Renal pelvis (tissue), 4 donors: ENCODE data around the gene CMA1. TPM values are rescaled to one million over a fixed set of nuclear protein-coding genes. Genes with fewer than 3 reads are reported as not detected.
"Not testable (repeated sequence)": the region's sequence is repeated elsewhere in the genome, so short reads cannot be mapped to it uniquely, and the experiment has no call there.

Experiments
- DNase-seq: peaks from one replicate; pipeline ENCODE4 v3.0.0-alpha.2; 2013
- polyA plus RNA-seq, 3 donors: library from polyadenylated mRNA; unstranded; fragments of 120-200 nt; gene quantifications; one replicate each; pipeline ENCODE4 v1.2.1, GENCODE V29; 2013; ENCODE audit not compliant: insufficient read length in 3 of 3

Gene CMA1
- polyA plus RNA-seq, 3 donors, result 0.56 TPM; not detected in 2

DNA sequence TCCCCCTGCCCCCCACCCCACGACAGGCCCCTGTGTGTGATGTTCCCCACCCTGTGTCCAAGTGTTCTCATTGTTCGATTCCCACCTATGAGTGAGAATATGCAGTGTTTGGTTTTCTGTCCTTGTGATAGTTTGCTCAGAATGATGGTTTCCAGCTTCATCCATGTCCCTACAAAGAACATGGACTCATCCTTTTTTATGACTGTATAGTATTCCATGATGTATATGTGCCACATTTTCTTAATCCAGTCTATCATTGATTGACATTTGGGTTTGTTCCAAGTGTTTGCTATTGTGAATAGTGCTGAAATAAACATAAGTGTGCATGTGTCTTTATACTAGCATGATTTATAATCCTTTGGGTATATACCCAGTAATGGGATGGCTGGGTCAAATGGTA, 37.6 kb downstream of the CMA1 start:
- DNase-seq, result not testable (repeated sequence)

DNA sequence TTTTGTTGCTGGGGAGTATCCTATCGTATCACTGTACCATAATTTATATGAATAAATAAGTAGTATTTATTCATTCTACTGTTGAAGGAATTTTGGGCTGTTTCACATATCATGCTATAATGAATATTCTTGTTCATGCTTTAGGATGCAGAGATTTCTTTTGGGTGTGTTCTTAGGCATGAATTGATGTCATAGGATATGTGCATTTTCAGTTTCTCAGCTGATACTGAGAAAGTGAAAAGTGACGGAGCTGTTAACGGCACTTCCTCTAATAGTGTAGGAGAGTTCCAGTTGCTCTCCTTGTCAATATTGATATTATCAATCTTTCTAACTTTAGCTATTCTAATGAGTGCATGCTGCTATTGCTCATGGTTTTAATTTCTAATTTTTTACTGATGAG, 42.3 kb downstream of the CMA1 start:
- DNase-seq, result no peak

DNA sequence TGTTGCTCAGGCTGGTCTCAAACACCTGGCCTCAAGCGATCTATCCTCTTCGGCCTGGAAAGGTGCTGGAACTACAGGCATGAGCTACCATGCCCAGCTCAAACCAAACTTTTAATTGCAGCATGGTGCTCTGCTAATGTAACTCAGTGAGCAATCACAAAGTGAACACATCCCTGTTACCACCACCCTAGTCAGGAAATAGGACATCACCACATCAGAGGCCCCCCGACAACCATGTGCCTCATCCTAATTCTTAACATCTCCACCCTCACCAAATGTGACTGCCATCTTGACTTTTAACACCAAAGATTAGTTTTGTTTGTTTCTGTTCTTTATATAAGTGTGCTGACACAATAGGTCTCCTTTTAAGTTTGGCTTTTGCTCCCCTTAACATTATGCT, 42.7 kb downstream of the CMA1 start:
- no peak for DNase-seq

DNA sequence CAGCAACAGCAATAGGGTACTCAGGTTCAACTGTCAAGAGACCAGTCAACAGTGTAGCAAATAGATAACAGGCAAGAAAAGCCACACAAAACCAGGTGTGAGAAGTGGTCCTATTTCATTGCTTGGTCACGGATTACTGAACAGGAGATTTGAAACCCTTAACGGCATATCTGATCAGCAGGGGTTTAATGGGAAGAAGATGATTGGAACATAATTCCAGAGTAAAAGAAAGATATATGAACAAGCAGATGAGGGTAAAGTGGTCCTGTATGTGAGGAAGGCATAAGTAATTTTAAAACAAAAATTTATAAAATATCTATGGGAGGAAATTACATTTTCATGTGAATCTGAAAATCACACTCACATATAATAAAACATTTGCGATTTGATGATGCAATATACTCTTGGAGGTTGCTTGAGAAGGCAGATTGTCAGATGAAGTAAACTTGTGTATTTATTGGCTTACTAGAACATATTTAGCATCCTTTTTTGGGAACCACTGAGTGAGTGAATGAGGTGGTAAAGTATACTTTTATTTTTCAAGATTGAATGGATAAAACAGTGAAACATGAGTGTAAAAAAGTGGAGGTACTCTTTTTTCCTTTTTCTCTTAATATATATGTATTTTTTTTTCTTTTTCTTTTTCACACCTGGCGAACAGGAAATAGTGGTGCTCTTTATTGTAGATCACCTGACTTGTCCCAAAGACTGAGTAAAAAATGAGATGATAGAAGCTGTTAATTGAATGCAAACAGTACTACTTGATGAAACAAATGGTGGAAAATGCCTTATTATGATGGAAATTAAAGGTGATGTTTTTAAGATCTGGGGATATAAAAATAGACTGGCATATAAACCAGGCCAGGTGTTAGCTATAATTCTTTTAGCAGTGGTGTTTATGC, 43.9 kb downstream of the CMA1 start:
- DNase-seq, result no peak

DNA sequence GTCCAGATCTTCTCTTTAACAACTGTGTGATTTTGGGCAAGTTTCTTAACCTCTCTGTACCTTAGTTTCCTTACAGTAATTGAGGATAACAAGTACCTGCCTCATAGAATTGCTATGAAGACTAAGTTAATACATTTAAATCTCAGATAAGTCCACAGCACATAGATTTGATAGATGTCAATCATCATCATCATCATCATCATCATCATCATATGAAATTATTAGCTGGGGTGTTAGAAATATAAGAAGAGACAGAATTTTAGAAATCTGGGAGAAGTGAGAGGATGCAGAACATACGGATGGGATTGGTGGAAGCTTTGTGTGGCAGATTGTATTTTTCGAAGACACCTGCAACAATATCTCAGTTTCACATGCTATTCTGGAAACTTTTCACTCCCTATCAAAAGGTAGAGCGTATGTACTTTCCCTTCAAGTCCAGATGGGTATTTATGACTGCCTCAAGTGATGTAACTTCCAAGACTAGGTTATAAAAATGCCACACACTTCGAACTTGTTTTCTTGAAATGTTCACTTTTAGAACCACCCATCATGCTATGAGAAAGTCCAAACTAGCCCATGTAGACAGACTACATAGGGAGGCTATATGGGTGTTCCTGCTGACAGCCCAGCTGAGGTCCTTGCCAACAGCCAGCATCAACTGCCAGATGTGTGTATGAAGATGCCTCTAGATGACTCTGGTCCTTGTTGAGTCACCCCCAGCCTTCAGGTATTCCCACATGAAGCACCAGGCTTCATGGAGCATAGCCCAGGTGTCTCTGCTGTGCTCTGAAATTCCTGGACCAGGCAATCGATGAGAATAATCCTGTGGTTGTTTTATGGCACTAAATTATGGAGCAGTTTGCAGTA, 44.8 kb downstream of the CMA1 start:
- no peak for DNase-seq

DNA sequence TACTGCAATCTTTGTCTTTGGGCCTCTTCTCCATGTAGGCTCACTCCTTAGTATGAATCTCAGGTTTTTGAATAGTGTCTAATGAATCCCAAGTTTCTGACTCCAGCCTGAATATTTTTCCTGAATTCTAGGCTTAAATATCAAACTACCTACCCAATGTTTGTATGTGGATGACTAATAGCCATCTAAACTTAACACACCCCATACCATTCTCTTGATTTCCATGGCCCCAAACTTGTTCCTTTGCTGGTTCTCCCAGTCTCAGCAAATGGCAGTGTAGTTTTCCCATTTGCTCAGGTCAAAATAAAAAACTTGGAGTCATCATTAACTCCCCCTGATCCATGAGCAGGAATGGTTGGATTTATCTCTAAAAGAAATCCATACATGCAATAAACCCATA, 46.7 kb downstream of the CMA1 start:
- no peak for DNase-seq

DNA sequence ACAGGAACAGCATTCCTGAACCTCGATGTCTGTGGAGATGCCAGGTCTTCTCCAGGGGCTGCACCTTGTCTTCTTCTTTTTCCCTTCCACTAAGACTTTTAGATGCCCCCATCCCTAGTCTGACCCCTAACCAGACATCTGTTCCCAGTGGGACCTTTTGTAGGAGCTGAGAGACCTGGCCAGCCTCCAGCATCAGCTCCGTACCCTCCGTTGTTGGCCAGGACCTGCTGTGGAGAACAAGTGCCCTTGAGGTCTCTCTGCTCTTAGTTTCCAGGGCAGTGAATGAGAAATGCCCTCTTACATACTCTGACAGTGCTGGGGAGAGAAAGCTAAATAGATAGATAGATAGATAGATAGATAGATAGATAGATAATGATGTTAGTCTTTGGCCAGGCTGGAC, 48.7 kb downstream of the CMA1 start:
- DNase-seq, result no peak

DNA sequence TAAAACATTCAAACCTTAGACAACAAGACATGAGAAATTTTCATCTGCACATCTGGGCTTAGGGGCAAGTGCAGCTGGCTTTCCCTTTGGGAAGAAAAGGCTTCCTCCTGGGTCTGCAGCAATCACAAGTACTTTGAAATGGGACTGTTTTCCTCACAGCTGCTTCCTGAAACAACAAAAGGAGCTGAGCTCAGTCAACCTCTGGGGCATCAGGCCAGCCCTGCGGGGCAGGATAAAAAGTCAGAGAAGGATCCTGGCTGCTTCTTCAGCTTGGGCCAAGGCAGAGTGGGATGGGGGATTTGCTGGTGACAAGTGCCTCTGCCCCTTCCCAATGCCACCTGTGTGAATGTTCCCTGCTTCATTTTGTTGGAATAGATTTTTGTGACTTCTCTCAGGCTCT, 49.3 kb downstream of the CMA1 start:
- DNase-seq, result no peak

DNA sequence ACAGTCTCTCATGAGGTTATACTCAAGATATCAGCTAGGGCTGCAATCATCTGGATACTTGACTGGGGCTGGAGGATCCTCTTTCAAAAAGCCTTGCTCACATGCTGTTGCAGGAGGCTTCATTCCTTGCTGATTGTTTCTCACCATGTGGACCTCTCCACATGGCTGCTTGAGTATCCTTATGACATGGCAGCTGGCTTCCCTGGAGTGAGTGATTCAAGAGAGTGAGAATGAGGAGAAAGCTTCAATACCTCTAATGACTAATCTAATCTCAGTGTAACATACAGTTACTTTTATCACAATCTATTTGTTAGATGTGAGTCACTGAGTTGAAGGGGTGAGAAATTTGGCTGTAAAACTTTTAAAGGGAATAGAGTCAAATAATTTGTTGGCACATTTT, 51.1 kb downstream of the CMA1 start:
- no peak for DNase-seq

Other genes with a start within 250 kb of the CMA1 start
- gene TGM1, start 245.1 kb downstream of the CMA1 start, polyA plus RNA-seq, result 1 to 10 TPM; 1.5 to 4.2 (median 2.5) TPM
- 10 to 100 TPM; 24.2 to 25.5 (median 25.0) TPM for gene RABGGTA, start 236.7 kb downstream of the CMA1 start, polyA plus RNA-seq
- 10 to 100 TPM; 41.6 to 68.7 (median 43.4) TPM for gene DHRS1, start 208.5 kb downstream of the CMA1 start, polyA plus RNA-seq
- 10 to 100 TPM; 28.0 to 29.7 (median 28.7) TPM for gene NOP9, start 208.4 kb downstream of the CMA1 start, polyA plus RNA-seq
- gene CIDEB, start 200.3 kb downstream of the CMA1 start, polyA plus RNA-seq, result 10 to 100 TPM; 24.7 to 32.3 (median 28.3) TPM
- gene LTB4R2, start 198.1 kb downstream of the CMA1 start, polyA plus RNA-seq, result 1 to 10 TPM; 3.2 to 5.3 (median 4.4) TPM
- gene LTB4R, start 196.8 kb downstream of the CMA1 start, polyA plus RNA-seq, result 1 to 10 TPM; 5.0 to 7.2 (median 5.7) TPM
- 10 to 100 TPM; 19.3 to 22.6 (median 20.8) TPM for gene ADCY4, start 173.2 kb downstream of the CMA1 start, polyA plus RNA-seq
- 1 to 10 TPM; 3.3 to 4.1 (median 3.8) TPM for gene RIPK3, start 168.3 kb downstream of the CMA1 start, polyA plus RNA-seq
- 10 to 100 TPM; 60.1 to 84.6 (median 72.6) TPM for gene NFATC4, start 140.1 kb downstream of the CMA1 start, polyA plus RNA-seq
- gene NYNRIN, start 109.3 kb downstream of the CMA1 start, polyA plus RNA-seq, result 10 to 100 TPM; 44.1 to 58.4 (median 56.4) TPM
- 1 to 10 TPM; 2.4 to 4.2 (median 3.1) TPM for gene CBLN3, start 78.6 kb downstream of the CMA1 start, polyA plus RNA-seq
- gene KHNYN, start 78.3 kb downstream of the CMA1 start, polyA plus RNA-seq, result 10 to 100 TPM; 43.7 to 55.8 (median 53.3) TPM
- 10 to 100 TPM; 69.5 to 78.3 (median 76.8) TPM for gene SDR39U1, start 65.5 kb downstream of the CMA1 start, polyA plus RNA-seq
- gene CTSG, start 68.0 kb upstream of the CMA1 start, polyA plus RNA-seq, result under 1 TPM; 0.25 to 0.71 (median 0.57) TPM
- not detected for gene GZMH, start 101.4 kb upstream of the CMA1 start, polyA plus RNA-seq
- gene GZMB, start 125.9 kb upstream of the CMA1 start, polyA plus RNA-seq, result under 1 TPM in 1 of 3 donors, not detected in 2; 0.30 TPM